Measurements from ENCODE around the gene DARS2.
"Not testable (repeated sequence)": the region's sequence is repeated elsewhere in the genome, so short reads cannot be mapped to it uniquely, and the experiment has no call there.

The DARS2 gene

GRCh38 chr1:173861731-173862145, 37.3 kb downstream of the DARS2 start:
- peak; percentile 76 for DNase-seq (ENCODE audit: low read depth, low spot score)

GRCh38 chr1:173862146-173862768, 37.8 kb downstream of the DARS2 start:
- peak; percentile 74 for DNase-seq (ENCODE audit: low read depth, low spot score)

- no peak for DNase-seq (ENCODE audit: low read depth, low spot score)
Observed at GRCh38 chr1:173862769-173863223, 38.3 kb downstream of the DARS2 start.

GRCh38 chr1:173863224-173864161, 39.0 kb downstream of the DARS2 start:
- DNase-seq (ENCODE audit: low read depth, low spot score): no peak

GRCh38 chr1:173864179-173864867, 39.9 kb downstream of the DARS2 start:
- no peak for DNase-seq (ENCODE audit: low read depth, low spot score)

- no peak for DNase-seq (ENCODE audit: low read depth, low spot score)
Observed at GRCh38 chr1:173865468-173866164, 41.1 kb downstream of the DARS2 start.

- DNase-seq (ENCODE audit: low read depth, low spot score): no peak
Observed at GRCh38 chr1:173866413-173867115, 42.1 kb downstream of the DARS2 start.

GRCh38 chr1:173867141-173867752, 42.8 kb downstream of the DARS2 start:
- DNase-seq (ENCODE audit: low read depth, low spot score): no peak

- peak; percentile 99 for DNase-seq (ENCODE audit: low read depth, low spot score)
Observed at GRCh38 chr1:173867753-173868265, 43.3 kb downstream of the DARS2 start, which contains the start of gene GAS5. Gene GAS5 (minus strand): TSS chr1:173867989.

- peak; percentile 96 for DNase-seq (ENCODE audit: low read depth, low spot score)
Observed at GRCh38 chr1:173868266-173869020, 44.0 kb downstream of the DARS2 start, which contains the start of gene ZBTB37. Gene ZBTB37 (plus strand): TSS chr1:173868380. CDS start chr1:173870226, 1,846 bp downstream.

- DNase-seq (ENCODE audit: low read depth, low spot score): no peak
Observed at GRCh38 chr1:173869021-173869359, 44.5 kb downstream of the DARS2 start.

GRCh38 chr1:173870252-173871075, 46.0 kb downstream of the DARS2 start:
- DNase-seq (ENCODE audit: low read depth, low spot score): no peak

GRCh38 chr1:173871091-173871490, 46.6 kb downstream of the DARS2 start:
- no peak for DNase-seq (ENCODE audit: low read depth, low spot score)

GRCh38 chr1:173871500-173871899, 47.0 kb downstream of the DARS2 start:
- no peak for DNase-seq (ENCODE audit: low read depth, low spot score)

GRCh38 chr1:173876732-173877131, 52.3 kb downstream of the DARS2 start:
- DNase-seq (ENCODE audit: low read depth, low spot score): no peak

- DNase-seq (ENCODE audit: low read depth, low spot score): no peak
Observed at GRCh38 chr1:173878251-173878650, 53.8 kb downstream of the DARS2 start.

GRCh38 chr1:173881117-173881516, 56.6 kb downstream of the DARS2 start:
- not testable (repeated sequence) for DNase-seq (ENCODE audit: low read depth, low spot score)

- DNase-seq (ENCODE audit: low read depth, low spot score): no peak
Observed at GRCh38 chr1:173884701-173885100, 60.2 kb downstream of the DARS2 start.

Measured in ELF-1 (cell line).